ENCODE results near the gene ST6GALNAC3.

The ST6GALNAC3 gene

DNA sequence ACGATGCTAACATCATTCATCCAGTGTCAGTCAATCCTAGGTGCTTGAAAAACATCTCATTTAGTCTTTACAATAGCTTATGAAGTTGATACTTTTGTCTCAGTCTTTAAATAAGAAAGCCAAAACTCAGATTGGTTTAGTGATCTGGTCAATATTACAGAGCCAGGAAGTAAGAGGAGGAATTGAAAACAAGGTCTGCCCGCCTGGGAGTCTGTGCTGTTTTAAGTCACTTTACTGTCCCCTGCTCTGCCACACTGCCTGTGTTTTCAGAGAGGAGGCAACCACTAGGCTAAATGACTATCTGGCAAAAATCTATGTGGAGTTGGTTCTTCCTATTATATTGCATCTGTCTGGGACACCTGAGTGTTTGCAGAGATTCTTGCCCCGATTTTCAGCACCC lies 62.3 kb downstream of the ST6GALNAC3 start:
- no CpG with 5 or more reads among the region's 3 CpGs for WGBS (ENCODE audit: extremely low coverage, insufficient coverage, low lambda C conversion rate)
- H2AK5ac ChIP-seq (ENCODE audit: low read length): no peak overlapping the region
- H3K9ac ChIP-seq (ENCODE audit: low read length): no peak overlapping the region
- peaks cover 3% of the 10 kb centered on the region for H3K4me1 ChIP-seq (ENCODE audit: control insufficient read depth, low read depth, low read length)
- H3K27me3 ChIP-seq (ENCODE audit: insufficient read depth, low read length, poor library complexity): no peaks in the 10 kb centered on the region
- no peak overlapping the region for H2BK120ac ChIP-seq (ENCODE audit: low read depth, low read length)
- no peak overlapping the region for H3K4ac ChIP-seq (ENCODE audit: low read depth, low read length)
- H3K79me1 ChIP-seq (ENCODE audit: low read length): no peaks in the 10 kb centered on the region
- H3K18ac ChIP-seq (ENCODE audit: low read length): no peak overlapping the region
- H3K23ac ChIP-seq (ENCODE audit: low read length): no peak overlapping the region
- no peak overlapping the region for H4K8ac ChIP-seq (ENCODE audit: low read depth, low read length)
- H3K27ac ChIP-seq (ENCODE audit: low read depth, low read length): no peak overlapping the region
- H4K5ac ChIP-seq (ENCODE audit: low read length): no peak overlapping the region
- no peak overlapping the region for H3K4me2 ChIP-seq (ENCODE audit: low read length)
- no peak for DNase-seq
- H2BK5ac ChIP-seq (ENCODE audit: low read length): no peak overlapping the region
- H3K56ac ChIP-seq (ENCODE audit: low read length): no peak overlapping the region
- no peak overlapping the region for H3K4me3 ChIP-seq (ENCODE audit: low read length)
- no peak overlapping the region for H2BK15ac ChIP-seq (replicated peaks; ENCODE audit: low read depth)
- H3K79me2 ChIP-seq (ENCODE audit: control insufficient read depth, insufficient read depth, low read length): no peaks in the 10 kb centered on the region
- H3K36me3 ChIP-seq (ENCODE audit: control insufficient read depth, insufficient read depth, low read length): no peaks in the 10 kb centered on the region

GRCh38 chr1:76137746-76138145 lies 63.2 kb downstream of the ST6GALNAC3 start:
- H3K36me3 ChIP-seq (ENCODE audit: control insufficient read depth, insufficient read depth, low read length): no peaks in the 10 kb centered on the region
- no peak overlapping the region for H3K56ac ChIP-seq (ENCODE audit: low read length)
- H2AK5ac ChIP-seq (ENCODE audit: low read length): no peak overlapping the region
- no peak overlapping the region for H2BK15ac ChIP-seq (replicated peaks; ENCODE audit: low read depth)
- no peak overlapping the region for H4K8ac ChIP-seq (ENCODE audit: low read depth, low read length)
- no peaks in the 10 kb centered on the region for H3K79me2 ChIP-seq (ENCODE audit: control insufficient read depth, insufficient read depth, low read length)
- no peak overlapping the region for H3K18ac ChIP-seq (ENCODE audit: low read length)
- no peak overlapping the region for H2BK5ac ChIP-seq (ENCODE audit: low read length)
- H3K4me2 ChIP-seq (ENCODE audit: low read length): no peak overlapping the region
- H3K79me1 ChIP-seq (ENCODE audit: low read length): no peaks in the 10 kb centered on the region
- no peak overlapping the region for H3K4me3 ChIP-seq (ENCODE audit: low read length)
- no peak overlapping the region for H3K4ac ChIP-seq (ENCODE audit: low read depth, low read length)
- no peak overlapping the region for H3K9ac ChIP-seq (ENCODE audit: low read length)
- no peak for DNase-seq
- H3K27me3 ChIP-seq (ENCODE audit: insufficient read depth, low read length, poor library complexity): no peaks in the 10 kb centered on the region
- H3K23ac ChIP-seq (ENCODE audit: low read length): no peak overlapping the region
- H4K5ac ChIP-seq (ENCODE audit: low read length): no peak overlapping the region
- peaks cover 3% of the 10 kb centered on the region for H3K4me1 ChIP-seq (ENCODE audit: control insufficient read depth, low read depth, low read length)
- H2BK120ac ChIP-seq (ENCODE audit: low read depth, low read length): no peak overlapping the region
- no peak overlapping the region for H3K27ac ChIP-seq (ENCODE audit: low read depth, low read length)
- WGBS (ENCODE audit: extremely low coverage, insufficient coverage, low lambda C conversion rate): no CpG with 5 or more reads among the region's 3 CpGs

DNA sequence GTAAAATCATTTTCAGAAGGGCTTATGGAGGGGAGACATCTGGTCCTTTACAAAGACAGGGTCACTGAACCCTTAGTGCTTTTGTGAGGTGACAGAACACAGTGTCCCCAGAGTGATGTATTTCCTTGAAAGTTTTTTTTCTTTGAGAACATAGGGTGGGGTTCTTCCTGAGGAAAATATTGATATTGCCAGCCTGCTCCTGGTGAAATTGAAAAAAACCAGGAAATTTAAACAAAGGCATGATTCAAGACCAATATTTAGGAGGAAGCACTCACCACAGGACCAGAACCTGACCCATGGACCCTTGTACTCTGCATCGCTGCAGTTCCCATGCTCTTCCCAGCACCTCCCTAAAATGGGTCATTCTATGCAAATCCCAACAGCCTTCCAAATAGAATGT lies 63.7 kb downstream of the ST6GALNAC3 start:
- Histone ChIP-seq H3K4ac (ENCODE audit: low read depth, low read length) (no peak overlapping the region), H4K5ac (ENCODE audit: low read length) (no peak overlapping the region), H3K4me3 (ENCODE audit: low read length) (no peak overlapping the region), H2BK5ac (ENCODE audit: low read length) (no peak overlapping the region), H3K27me3 (ENCODE audit: insufficient read depth, low read length, poor library complexity) (no peaks in the 10 kb centered on the region), H3K79me2 (ENCODE audit: control insufficient read depth, insufficient read depth, low read length) (no peaks in the 10 kb centered on the region), H3K56ac (ENCODE audit: low read length) (no peak overlapping the region), H2BK120ac (ENCODE audit: low read depth, low read length) (no peak overlapping the region), H3K27ac (ENCODE audit: low read depth, low read length) (no peak overlapping the region), H3K18ac (ENCODE audit: low read length) (no peak overlapping the region), H2AK5ac (ENCODE audit: low read length) (no peak overlapping the region), H3K4me2 (ENCODE audit: low read length) (no peak overlapping the region), H3K23ac (ENCODE audit: low read length) (no peak overlapping the region), H2BK15ac (replicated peaks; ENCODE audit: low read depth) (no peak overlapping the region), H3K9ac (ENCODE audit: low read length) (no peak overlapping the region), H3K36me3 (ENCODE audit: control insufficient read depth, insufficient read depth, low read length) (no peaks in the 10 kb centered on the region), H4K8ac (ENCODE audit: low read depth, low read length) (no peak overlapping the region), H3K4me1 (ENCODE audit: control insufficient read depth, low read depth, low read length) (peaks cover 3% of the 10 kb centered on the region), H3K79me1 (ENCODE audit: low read length) (no peaks in the 10 kb centered on the region)
- no peak for DNase-seq
- WGBS (ENCODE audit: extremely low coverage, insufficient coverage, low lambda C conversion rate): no CpG with 5 or more reads among the region's 1 CpG

DNA sequence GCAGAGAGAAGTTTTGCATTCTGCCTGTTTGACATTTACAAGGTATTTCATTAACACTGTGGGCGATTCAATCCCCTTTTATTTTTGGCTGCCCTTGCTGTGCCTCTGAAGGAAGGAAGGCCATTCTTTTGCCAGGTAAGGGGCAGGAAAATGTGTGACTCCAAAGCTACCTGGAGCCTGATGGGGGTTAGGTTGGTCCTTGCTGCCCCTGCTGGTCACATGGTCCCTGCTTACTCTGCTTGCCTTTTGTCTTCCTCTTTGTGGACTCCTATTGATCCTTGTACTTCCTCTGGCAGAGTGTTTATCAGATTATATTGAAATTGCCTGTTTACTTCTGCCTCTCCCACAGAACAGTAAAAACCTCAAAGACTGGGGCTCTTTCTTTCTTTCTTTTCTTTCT lies 65.7 kb downstream of the ST6GALNAC3 start:
- no peak overlapping the region for H4K8ac ChIP-seq (ENCODE audit: low read depth, low read length)
- H3K27me3 ChIP-seq (ENCODE audit: insufficient read depth, low read length, poor library complexity): no peaks in the 10 kb centered on the region
- H3K56ac ChIP-seq (ENCODE audit: low read length): no peak overlapping the region
- no peaks in the 10 kb centered on the region for H3K79me1 ChIP-seq (ENCODE audit: low read length)
- no peaks in the 10 kb centered on the region for H3K79me2 ChIP-seq (ENCODE audit: control insufficient read depth, insufficient read depth, low read length)
- no peak overlapping the region for H3K4ac ChIP-seq (ENCODE audit: low read depth, low read length)
- H2AK5ac ChIP-seq (ENCODE audit: low read length): no peak overlapping the region
- H4K5ac ChIP-seq (ENCODE audit: low read length): no peak overlapping the region
- H3K4me3 ChIP-seq (ENCODE audit: low read length): no peak overlapping the region
- H2BK15ac ChIP-seq (replicated peaks; ENCODE audit: low read depth): no peak overlapping the region
- H3K4me1 ChIP-seq (ENCODE audit: control insufficient read depth, low read depth, low read length): peaks cover 3% of the 10 kb centered on the region
- H3K23ac ChIP-seq (ENCODE audit: low read length): no peak overlapping the region
- H2BK5ac ChIP-seq (ENCODE audit: low read length): no peak overlapping the region
- H3K9ac ChIP-seq (ENCODE audit: low read length): no peak overlapping the region
- WGBS (ENCODE audit: extremely low coverage, insufficient coverage, low lambda C conversion rate): no CpG with 5 or more reads among the region's 1 CpG
- peak; percentile 56 for DNase-seq
- H3K36me3 ChIP-seq (ENCODE audit: control insufficient read depth, insufficient read depth, low read length): no peaks in the 10 kb centered on the region
- no peak overlapping the region for H3K4me2 ChIP-seq (ENCODE audit: low read length)
- H3K18ac ChIP-seq (ENCODE audit: low read length): no peak overlapping the region
- H2BK120ac ChIP-seq (ENCODE audit: low read depth, low read length): no peak overlapping the region
- H3K27ac ChIP-seq (ENCODE audit: low read depth, low read length): no peak overlapping the region

DNA sequence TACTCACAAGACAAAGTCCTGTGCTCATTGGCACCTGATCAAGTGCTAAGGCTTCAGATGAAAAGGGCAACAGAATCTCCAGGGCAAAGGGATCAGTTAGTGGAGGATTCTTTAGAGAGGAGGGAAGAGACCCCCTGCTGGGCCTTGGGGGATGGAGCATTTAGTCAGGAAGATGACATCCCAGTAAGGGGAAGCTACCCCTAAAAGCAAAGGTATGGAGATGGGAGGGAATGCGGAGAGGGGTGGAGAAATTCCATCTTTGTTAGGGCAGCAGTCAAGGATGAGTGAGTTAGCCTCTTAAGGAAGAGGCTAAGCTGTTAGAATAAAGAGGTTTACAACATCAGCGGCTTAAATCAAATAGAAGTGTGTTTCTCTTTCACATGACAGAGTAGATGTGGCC lies 67.4 kb downstream of the ST6GALNAC3 start:
- Histone ChIP-seq H3K56ac (ENCODE audit: low read length) (no peak overlapping the region), H3K4me3 (ENCODE audit: low read length) (no peak overlapping the region), H2BK5ac (ENCODE audit: low read length) (no peak overlapping the region), H3K36me3 (ENCODE audit: control insufficient read depth, insufficient read depth, low read length) (no peaks in the 10 kb centered on the region), H3K4ac (ENCODE audit: low read depth, low read length) (no peak overlapping the region), H4K5ac (ENCODE audit: low read length) (no peak overlapping the region), H3K27ac (ENCODE audit: low read depth, low read length) (no peak overlapping the region), H3K18ac (ENCODE audit: low read length) (no peak overlapping the region), H3K23ac (ENCODE audit: low read length) (no peak overlapping the region), H3K27me3 (ENCODE audit: insufficient read depth, low read length, poor library complexity) (no peaks in the 10 kb centered on the region), H2BK120ac (ENCODE audit: low read depth, low read length) (no peak overlapping the region), H2AK5ac (ENCODE audit: low read length) (no peak overlapping the region), H4K8ac (ENCODE audit: low read depth, low read length) (no peak overlapping the region), H3K79me2 (ENCODE audit: control insufficient read depth, insufficient read depth, low read length) (no peaks in the 10 kb centered on the region), H3K9ac (ENCODE audit: low read length) (no peak overlapping the region), H2BK15ac (replicated peaks; ENCODE audit: low read depth) (no peak overlapping the region), H3K79me1 (ENCODE audit: low read length) (no peaks in the 10 kb centered on the region), H3K4me1 (ENCODE audit: control insufficient read depth, low read depth, low read length) (peaks cover 3% of the 10 kb centered on the region), H3K4me2 (ENCODE audit: low read length) (no peak overlapping the region)
- no CpG with 5 or more reads among the region's 2 CpGs for WGBS (ENCODE audit: extremely low coverage, insufficient coverage, low lambda C conversion rate)
- DNase-seq: peak; percentile 75

DNA sequence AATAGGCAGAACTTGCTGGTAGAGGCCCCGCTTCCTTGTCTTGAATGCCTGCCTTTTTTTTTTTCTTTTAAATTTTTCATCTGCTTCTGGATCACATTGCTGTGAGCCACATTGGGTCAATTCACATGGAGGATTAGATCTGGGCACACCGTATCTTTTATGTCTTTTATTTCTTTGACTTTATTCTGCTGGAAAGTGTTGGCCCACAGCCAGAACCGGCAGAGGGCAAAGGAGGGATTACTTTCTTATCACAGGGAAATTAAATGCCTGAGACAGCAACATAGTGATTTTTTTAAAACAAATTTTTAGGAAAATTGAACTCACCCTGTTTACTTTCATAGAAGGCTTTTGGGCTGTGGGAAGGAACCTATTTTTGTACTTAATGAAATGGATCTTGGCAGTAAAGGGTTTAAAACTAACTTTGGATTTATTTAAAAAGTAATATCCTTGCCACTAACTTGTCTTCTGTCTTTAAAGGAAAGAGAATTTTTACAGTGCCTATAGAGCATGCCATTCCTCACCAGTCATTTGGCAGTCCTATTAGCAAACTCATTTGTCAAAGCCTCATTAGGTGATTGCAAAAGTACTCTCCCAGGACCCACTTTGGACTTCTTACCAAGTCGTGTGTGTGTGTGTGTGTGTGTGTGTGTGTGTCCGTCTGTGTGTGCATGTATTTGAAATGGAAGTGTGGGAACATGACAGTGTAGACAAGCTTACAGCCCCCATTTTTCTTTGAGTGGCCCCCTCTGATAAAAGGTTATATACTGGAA lies 68.4 kb downstream of the ST6GALNAC3 start:
- no CpG with 5 or more reads among the region's 5 CpGs for WGBS (ENCODE audit: extremely low coverage, insufficient coverage, low lambda C conversion rate)

More for the DNA sequence above, 68.4 kb downstream of the ST6GALNAC3 start:
- no peak overlapping the region for H2BK5ac ChIP-seq (ENCODE audit: low read length)
- no peak overlapping the region for H3K4me3 ChIP-seq (ENCODE audit: low read length)
- no peak overlapping the region for H2BK120ac ChIP-seq (ENCODE audit: low read depth, low read length)
- no peak overlapping the region for H3K4ac ChIP-seq (ENCODE audit: low read depth, low read length)
- no peak overlapping the region for H3K4me2 ChIP-seq (ENCODE audit: low read length)
- no peak overlapping the region for H3K23ac ChIP-seq (ENCODE audit: low read length)
- peaks cover 3% of the 10 kb centered on the region for H3K4me1 ChIP-seq (ENCODE audit: control insufficient read depth, low read depth, low read length)
- no peak overlapping the region for H3K27ac ChIP-seq (ENCODE audit: low read depth, low read length)
- H3K79me2 ChIP-seq (ENCODE audit: control insufficient read depth, insufficient read depth, low read length): no peaks in the 10 kb centered on the region
- H3K18ac ChIP-seq (ENCODE audit: low read length): no peak overlapping the region
- H4K8ac ChIP-seq (ENCODE audit: low read depth, low read length): no peak overlapping the region
- no peak overlapping the region for H2AK5ac ChIP-seq (ENCODE audit: low read length)
- no peaks in the 10 kb centered on the region for H3K79me1 ChIP-seq (ENCODE audit: low read length)
- H3K56ac ChIP-seq (ENCODE audit: low read length): no peak overlapping the region
- H3K36me3 ChIP-seq (ENCODE audit: control insufficient read depth, insufficient read depth, low read length): no peaks in the 10 kb centered on the region
- no peak overlapping the region for H2BK15ac ChIP-seq (replicated peaks; ENCODE audit: low read depth)
- DNase-seq: peak; percentile 17
- H3K27me3 ChIP-seq (ENCODE audit: insufficient read depth, low read length, poor library complexity): no peaks in the 10 kb centered on the region
- no peak overlapping the region for H4K5ac ChIP-seq (ENCODE audit: low read length)
- H3K9ac ChIP-seq (ENCODE audit: low read length): no peak overlapping the region

Data from mesendoderm (in vitro differentiated cells).